Amniotic epithelial cell (primary cell): ENCODE measurements around the gene TTN.
"Not testable (repeated sequence)": the region's sequence is repeated elsewhere in the genome, so short reads cannot be mapped to it uniquely, and the experiment has no call there.

ENCODE experiments used
- DNase-seq: peaks from one replicate; pipeline ENCODE4 v3.0.0-alpha.2; 2010; ENCODE audit warnings: low read depth

Gene TTN

DNA sequence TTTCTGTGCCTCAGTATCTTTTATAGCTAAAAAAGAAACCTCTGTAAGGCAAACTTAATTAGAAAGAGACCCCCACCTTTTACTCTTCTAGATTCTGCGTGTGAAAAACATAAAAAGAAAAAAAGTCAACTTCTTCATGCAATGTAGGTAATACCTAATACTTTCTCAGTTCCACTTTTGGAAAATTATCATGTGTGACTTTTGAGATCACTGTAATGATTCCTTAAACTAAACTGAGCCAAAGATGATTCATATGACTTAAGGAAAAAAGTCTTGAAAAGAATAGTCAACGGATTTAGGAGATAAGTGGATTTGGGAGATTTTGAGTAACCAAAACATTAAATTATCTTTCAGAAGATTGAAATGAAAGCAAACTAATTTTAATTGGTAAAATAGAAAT lies 278.0 kb downstream of the TTN start:
- DNase-seq, result no peak

GRCh38 chr2:178528647-178529046 lies 278.6 kb downstream of the TTN start:
- DNase-seq, result no peak

- DNase-seq, result no peak
Observed at GRCh38 chr2:178527592-178527991, 279.6 kb downstream of the TTN start.

DNA sequence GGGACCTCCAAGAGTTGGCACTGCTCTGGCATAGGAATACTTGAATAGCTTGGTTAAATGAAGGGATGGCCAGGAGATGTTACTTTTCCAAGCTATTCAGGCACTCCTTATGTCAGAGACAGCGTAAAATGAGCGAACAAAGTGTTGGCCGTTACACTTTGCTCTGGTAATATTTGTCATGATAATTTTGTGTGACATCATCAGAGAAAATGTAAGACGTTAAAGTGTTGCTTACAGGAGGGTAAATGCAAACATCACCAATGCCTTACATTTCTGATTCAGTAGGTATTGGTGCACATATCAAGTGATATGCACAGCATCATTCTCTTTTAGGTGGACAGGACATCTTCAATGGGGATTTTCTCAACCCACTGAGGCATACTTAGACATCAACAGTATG lies 281.0 kb downstream of the TTN start:
- no peak for DNase-seq

- DNase-seq, result not testable (repeated sequence)
Observed at GRCh38 chr2:178525460-178525859, 281.8 kb downstream of the TTN start.

GRCh38 chr2:178525010-178525409 lies 282.2 kb downstream of the TTN start:
- DNase-seq, result not testable (repeated sequence)

DNA sequence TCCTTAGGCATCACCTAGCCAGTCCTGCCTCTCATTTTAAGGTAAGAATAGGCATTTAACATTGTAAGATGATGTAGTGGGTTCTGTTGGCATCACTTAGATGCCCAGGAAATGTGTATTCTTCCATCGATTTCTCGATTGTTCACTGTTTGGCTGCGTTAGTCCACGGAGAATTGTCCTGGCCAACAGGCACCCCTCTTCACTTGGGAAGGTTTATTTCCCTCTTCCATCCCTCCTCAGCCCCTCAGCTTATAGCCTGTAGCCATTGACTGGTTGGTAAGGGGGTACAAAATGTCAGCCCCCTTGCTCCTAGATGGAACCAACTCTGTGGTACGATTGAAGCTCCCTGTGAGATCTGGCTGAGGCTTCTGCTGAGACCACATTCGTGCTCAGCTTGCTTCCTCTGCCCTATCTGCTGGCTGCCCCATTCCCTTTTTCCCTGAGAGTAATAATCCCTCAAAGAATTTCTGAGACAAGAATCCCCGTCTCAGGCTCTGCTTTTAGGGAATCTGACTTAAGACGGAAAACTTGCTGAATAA lies 283.6 kb downstream of the TTN start:
- no peak for DNase-seq

DNA sequence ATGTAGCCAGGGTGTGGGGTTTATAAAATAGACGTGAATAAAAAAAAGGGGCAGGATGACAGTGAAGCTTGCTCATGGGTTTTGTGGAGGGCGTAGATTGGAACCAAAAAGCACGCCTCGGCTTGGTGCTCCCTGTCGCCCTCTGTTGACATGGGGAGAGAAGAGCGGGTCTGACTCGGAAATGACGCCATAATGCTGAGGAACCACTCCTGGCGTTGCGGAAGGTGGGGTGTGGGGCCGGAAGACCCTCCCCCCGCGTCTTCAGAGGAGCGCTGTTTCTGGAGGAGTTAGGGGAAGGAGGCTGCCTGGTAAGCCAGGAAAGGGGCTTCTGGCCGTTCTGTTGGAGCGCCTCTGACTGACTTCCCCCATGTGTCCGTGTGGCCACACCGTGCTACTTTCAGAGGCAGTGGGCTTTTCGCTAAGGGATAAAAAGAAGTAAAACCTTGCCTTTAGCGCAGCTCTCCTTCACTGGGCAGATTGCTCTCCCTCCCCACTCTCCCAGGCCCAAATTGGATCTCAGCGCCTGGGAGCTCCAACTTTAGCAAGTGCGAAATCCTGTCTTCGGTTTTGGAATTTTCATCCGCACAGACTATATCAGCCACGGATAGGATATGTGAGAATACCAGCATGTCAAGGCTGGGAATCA lies 284.1 kb downstream of the TTN start:
- peak; percentile 81 for DNase-seq

DNA sequence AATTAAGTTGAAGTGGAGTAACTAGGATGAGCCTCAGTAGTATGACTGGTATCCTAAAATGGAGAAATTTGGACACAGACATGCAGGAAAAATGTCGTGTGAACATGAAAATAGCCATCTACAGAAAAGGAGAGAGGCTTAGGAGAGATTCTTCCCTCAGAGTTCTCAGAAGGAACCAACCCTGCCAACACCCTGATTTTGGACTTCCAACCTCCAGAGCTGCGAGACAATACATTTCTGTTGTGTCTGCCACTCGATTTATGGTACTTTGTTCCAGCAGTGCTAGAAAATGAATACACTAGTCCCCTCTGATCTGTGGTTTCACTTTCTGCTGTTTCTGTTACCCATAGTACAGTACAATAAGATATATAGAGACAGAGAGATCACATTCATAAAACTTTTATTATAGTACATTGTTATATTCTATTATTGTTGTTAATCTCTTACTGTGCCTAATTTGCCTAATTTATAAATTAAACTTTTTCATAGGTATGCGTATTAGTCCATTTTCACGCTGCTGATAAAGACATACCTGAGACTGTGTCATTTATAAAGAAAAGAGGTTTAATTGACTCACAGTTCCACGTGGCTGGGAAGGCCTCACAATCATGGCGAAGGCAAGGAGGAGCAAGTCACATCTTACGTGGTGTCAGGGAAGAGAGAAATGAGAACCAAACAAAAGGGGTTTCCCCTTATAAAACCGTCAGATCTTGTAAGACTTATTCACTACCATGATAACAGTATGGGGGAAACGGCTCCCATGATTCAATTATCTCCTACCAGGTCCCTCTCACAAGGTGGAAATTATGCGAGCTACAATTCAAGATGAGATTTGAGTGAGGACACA lies 285.7 kb downstream of the TTN start:
- DNase-seq, result no peak

GRCh38 chr2:178517496-178517895 lies 289.7 kb downstream of the TTN start:
- no peak for DNase-seq

DNA sequence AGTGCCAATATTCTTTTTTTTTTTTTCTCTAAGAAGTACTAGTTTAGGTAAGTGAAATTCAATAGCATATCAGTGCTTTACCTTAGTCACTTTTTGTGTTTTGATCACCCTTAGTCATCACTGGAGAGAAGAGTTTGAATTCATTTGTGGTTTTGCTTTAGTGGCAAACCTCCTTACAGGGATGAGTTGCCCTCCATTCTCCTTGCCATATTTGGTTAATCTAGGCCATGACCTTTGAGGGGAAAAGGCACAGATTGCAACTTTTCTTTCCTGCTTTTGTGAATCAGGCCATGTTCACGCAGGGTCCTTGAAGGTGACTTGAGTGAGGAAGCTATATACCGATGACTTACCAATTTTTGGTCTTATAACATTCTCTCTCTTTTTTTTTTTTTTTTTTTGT lies 292.6 kb downstream of the TTN start:
- DNase-seq, result peak; percentile 70

DNA sequence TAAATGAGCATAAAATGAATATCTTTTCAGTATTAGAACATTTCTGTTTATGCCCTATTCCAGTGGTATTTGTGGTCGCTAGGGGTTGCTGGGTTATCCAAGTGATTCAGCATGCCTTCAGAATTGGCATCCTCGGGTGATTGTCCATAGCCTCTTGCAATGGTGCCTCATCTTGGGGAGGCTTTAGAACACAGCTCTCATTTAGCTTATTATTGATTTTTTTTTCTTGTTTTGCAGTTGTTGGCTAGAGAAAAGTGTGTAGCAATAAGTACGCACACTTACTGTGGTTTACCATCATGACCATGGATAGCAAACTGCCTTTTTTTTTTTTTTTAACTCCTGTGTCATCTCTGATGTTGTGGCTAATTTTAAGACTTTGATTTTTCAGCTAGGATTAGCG lies 293.3 kb downstream of the TTN start:
- DNase-seq, result peak; percentile 57

DNA sequence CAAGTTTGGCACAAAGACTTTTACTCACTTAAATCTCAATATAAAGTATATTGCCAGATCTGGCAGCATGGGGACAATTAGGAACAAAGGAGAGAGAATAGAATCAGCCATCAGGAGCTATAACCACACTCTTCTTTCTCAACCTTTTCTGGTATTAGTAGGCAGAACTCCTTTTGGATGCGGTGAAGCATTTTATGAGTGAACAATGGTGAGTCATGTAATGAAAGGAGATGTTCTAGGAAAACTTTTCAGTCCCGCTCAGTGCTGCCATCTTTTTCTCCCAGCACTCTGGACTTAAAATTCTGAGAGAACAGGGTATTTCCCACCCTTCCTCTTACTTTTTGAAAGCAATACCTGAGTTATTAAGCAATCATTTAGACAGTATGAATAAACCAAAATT lies 294.7 kb downstream of the TTN start:
- DNase-seq, result peak; percentile 37

- no peak for DNase-seq
Observed at GRCh38 chr2:178510384-178510783, 296.8 kb downstream of the TTN start.

- no peak for DNase-seq
Observed at GRCh38 chr2:178508646-178509045, 298.6 kb downstream of the TTN start.

GRCh38 chr2:178506949-178507348 lies 300.3 kb downstream of the TTN start:
- DNase-seq, result no peak

- DNase-seq, result no peak
Observed at GRCh38 chr2:178506524-178506923, 300.7 kb downstream of the TTN start.

DNA sequence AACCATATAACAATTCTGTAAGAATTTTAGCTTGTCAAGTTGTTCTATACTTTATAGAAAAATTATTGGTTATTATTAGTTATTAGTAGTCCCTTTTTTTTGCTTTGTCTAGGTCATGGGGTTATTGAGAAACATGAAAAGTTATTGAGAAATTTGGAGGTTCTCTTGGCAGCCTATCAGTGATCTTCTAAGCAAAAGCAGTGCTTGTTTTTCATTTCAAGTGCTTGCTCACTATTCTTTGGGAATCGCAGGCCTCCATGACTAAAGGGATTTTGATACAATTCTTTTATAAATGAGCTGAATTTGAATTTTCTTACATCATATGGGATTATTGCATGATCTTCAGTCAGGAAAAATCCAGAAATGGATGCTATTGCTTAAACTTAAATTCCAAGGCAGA lies 301.1 kb downstream of the TTN start:
- DNase-seq, result peak; percentile 19

- no peak for DNase-seq
Observed at GRCh38 chr2:178502751-178503150, 304.5 kb downstream of the TTN start.

GRCh38 chr2:178499640-178500039 lies 307.6 kb downstream of the TTN start:
- DNase-seq, result no peak

GRCh38 chr2:178498137-178498536 lies 309.1 kb downstream of the TTN start:
- no peak for DNase-seq

- DNase-seq, result no peak
Observed at GRCh38 chr2:178496049-178496448, 311.2 kb downstream of the TTN start.

DNA sequence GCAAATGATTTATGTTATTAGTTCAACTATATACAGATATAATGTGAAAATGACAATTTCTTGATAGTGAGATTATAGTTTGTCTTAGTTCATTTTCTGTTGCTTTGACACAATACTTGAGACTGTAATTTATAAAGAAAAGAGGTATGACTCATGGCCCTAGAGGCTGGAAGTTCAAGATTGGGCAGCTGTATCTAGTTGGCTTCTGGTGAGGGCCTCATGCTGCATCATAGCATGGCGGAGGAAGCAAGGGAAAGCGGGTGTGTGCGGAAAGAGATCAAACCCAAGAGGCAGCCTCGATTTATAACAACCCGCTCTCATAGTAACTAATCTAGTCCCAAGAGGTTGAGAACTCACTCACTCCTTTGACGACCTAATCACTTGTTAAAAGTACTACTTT lies 315.6 kb downstream of the TTN start:
- no peak for DNase-seq
